ENCODE data around the gene CLP1. TPM values are rescaled to one million over a fixed set of nuclear protein-coding genes. Genes with fewer than 3 reads are reported as not detected.

The CLP1 gene
- total and polyA plus RNA-seq, 10 of the 15 experiments (the other 5 are each of a cell fraction or from before 2014, with no cell fraction given) = 19.9 to 45.7 (median 27.8) TPM

DNA sequence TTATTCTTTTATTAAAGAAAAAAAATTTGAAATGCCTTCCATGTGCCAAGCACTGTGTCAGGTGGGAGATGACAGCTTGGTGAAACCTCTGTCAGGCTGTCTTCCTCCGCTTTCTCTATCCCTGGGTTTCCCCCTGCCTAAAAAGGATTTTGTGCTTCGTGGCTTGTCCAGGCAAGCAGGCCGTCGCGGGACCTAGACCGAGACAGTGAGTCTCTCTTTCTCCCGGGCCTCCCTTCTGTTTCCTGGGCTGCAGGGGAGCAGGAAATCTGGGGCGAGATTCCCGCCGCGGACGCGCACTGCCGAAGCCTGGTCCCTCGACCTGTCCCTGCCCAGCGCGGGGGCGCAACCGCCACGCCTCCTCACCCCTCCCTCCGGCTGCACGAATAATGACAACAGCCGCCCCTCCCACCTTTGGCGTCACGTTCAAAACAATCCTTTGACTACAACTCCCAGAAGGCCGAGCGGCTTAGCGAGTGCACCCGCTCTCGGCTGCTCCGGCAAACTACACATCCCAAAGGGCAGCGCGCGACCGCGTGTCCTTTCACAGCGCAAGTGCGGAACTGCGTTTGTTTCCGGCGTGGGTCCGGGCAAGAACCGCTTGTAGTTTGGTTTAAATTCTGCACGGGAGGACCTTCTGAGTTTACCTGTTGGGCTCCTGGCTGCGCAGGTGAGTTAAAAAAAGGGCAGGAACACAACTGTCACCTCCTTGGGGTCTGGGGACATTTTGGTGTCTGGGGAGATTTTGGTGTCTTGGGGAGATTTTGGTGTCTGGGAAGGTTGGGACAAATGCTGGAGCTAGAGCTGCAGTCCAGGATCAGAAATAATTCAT, at the start of gene CLP1 (continued):
- TF ChIP-seq, protein P1, sequence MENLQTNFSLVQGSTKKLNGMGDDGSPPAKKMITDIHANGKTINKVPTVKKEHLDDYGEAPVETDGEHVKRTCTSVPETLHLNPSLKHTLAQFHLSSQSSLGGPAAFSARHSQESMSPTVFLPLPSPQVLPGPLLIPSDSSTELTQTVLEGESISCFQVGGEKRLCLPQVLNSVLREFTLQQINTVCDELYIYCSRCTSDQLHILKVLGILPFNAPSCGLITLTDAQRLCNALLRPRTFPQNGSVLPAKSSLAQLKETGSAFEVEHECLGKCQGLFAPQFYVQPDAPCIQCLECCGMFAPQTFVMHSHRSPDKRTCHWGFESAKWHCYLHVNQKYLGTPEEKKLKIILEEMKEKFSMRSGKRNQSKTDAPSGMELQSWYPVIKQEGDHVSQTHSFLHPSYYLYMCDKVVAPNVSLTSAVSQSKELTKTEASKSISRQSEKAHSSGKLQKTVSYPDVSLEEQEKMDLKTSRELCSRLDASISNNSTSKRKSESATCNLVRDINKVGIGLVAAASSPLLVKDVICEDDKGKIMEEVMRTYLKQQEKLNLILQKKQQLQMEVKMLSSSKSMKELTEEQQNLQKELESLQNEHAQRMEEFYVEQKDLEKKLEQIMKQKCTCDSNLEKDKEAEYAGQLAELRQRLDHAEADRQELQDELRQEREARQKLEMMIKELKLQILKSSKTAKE (IDR thresholded peaks at IDR 0.05; ENCODE audit: low read depth, poor library complexity, severe bottlenecking) = no peak
- TF ChIP-seq, protein P2, sequence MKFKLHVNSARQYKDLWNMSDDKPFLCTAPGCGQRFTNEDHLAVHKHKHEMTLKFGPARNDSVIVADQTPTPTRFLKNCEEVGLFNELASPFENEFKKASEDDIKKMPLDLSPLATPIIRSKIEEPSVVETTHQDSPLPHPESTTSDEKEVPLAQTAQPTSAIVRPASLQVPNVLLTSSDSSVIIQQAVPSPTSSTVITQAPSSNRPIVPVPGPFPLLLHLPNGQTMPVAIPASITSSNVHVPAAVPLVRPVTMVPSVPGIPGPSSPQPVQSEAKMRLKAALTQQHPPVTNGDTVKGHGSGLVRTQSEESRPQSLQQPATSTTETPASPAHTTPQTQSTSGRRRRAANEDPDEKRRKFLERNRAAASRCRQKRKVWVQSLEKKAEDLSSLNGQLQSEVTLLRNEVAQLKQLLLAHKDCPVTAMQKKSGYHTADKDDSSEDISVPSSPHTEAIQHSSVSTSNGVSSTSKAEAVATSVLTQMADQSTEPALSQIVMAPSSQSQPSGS (IDR thresholded peaks at IDR 0.05; ENCODE audit: low read length) = no peak
- TF ChIP-seq CHD4 (IDR thresholded peaks at IDR 0.05) (no peak), CEBPB (IDR thresholded peaks at IDR 0.05; ENCODE audit: borderline replicate concordance in 1 of 2, low read depth in 2 of 2, low read length in 2 of 2) (no peak), CHD1 (IDR thresholded peaks at IDR 0.05; ENCODE audit: low read depth, low read length) (no peak), RB1 (IDR thresholded peaks at IDR 0.05; ENCODE audit: borderline replicate concordance) (peak; percentile 69; the same call in 1 of the 2 replicates), WRNIP1 (IDR thresholded peaks at IDR 0.05; ENCODE audit: borderline replicate concordance, low read depth, low read length) (no peak), STAT1 (conservative IDR thresholded peaks at IDR 0.05) (no peak; the same call in 1 of the 2 replicates), ZBED1 (IDR thresholded peaks at IDR 0.05; ENCODE audit: borderline replicate concordance) (no peak), TCF12 (IDR thresholded peaks at IDR 0.05; ENCODE audit: low read depth, low read length) (no peak), EP300 (IDR thresholded peaks at IDR 0.05; ENCODE audit: borderline replicate concordance in 1 of 2, control insufficient read depth in 1 of 2, low read depth in 2 of 2, low read length in 2 of 2) (no peak), IRF4 (IDR thresholded peaks at IDR 0.05; ENCODE audit: low read depth, low read length) (no peak), TAF1 (IDR thresholded peaks at IDR 0.05; ENCODE audit: borderline replicate concordance, low read depth, low read length) (peak; percentile 20; the same call in 1 of the 2 replicates), FOXK2 (IDR thresholded peaks at IDR 0.05) (peak; percentile 91)
- TF ChIP-seq, protein P3, sequence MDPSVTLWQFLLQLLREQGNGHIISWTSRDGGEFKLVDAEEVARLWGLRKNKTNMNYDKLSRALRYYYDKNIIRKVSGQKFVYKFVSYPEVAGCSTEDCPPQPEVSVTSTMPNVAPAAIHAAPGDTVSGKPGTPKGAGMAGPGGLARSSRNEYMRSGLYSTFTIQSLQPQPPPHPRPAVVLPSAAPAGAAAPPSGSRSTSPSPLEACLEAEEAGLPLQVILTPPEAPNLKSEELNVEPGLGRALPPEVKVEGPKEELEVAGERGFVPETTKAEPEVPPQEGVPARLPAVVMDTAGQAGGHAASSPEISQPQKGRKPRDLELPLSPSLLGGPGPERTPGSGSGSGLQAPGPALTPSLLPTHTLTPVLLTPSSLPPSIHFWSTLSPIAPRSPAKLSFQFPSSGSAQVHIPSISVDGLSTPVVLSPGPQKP (IDR thresholded peaks at IDR 0.05; ENCODE audit: low read depth, low read length) = peak; percentile 89
- TF ChIP-seq, protein P4, sequence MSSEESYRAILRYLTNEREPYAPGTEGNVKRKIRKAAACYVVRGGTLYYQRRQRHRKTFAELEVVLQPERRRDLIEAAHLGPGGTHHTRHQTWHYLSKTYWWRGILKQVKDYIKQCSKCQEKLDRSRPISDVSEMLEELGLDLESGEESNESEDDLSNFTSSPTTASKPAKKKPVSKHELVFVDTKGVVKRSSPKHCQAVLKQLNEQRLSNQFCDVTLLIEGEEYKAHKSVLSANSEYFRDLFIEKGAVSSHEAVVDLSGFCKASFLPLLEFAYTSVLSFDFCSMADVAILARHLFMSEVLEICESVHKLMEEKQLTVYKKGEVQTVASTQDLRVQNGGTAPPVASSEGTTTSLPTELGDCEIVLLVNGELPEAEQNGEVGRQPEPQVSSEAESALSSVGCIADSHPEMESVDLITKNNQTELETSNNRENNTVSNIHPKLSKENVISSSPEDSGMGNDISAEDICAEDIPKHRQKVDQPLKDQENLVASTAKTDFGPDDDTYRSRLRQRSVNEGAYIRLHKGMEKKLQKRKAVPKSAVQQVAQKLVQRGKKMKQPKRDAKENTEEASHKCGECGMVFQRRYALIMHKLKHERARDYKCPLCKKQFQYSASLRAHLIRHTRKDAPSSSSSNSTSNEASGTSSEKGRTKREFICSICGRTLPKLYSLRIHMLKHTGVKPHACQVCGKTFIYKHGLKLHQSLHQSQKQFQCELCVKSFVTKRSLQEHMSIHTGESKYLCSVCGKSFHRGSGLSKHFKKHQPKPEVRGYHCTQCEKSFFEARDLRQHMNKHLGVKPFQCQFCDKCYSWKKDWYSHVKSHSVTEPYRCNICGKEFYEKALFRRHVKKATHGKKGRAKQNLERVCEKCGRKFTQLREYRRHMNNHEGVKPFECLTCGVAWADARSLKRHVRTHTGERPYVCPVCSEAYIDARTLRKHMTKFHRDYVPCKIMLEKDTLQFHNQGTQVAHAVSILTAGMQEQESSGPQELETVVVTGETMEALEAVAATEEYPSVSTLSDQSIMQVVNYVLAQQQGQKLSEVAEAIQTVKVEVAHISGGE (CRISPR knock-in tag; IDR thresholded peaks at IDR 0.05) = no peak
- TF ChIP-seq, protein P5, sequence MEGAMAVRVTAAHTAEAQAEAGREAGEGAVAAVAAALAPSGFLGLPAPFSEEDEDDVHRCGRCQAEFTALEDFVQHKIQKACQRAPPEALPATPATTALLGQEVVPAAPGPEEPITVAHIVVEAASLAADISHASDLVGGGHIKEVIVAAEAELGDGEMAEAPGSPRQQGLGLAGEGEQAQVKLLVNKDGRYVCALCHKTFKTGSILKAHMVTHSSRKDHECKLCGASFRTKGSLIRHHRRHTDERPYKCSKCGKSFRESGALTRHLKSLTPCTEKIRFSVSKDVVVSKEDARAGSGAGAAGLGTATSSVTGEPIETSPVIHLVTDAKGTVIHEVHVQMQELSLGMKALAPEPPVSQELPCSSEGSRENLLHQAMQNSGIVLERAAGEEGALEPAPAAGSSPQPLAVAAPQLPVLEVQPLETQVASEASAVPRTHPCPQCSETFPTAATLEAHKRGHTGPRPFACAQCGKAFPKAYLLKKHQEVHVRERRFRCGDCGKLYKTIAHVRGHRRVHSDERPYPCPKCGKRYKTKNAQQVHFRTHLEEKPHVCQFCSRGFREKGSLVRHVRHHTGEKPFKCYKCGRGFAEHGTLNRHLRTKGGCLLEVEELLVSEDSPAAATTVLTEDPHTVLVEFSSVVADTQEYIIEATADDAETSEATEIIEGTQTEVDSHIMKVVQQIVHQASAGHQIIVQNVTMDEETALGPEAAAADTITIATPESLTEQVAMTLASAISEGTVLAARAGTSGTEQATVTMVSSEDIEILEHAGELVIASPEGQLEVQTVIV (IDR thresholded peaks at IDR 0.05; ENCODE audit: borderline replicate concordance, partially characterized antibody) = peak; percentile 55
